NK-92 (cell line): ENCODE measurements around the gene NOL6.
"Not testable (repeated sequence)": the region's sequence is repeated elsewhere in the genome, so short reads cannot be mapped to it uniquely, and the experiment has no call there.

Experiments used
- DNase-seq: peaks from one replicate; lab custom pipeline; 2025; ENCODE audit not compliant: unreplicated experiment; lab: John Stamatoyannopoulos, UW

The NOL6 gene

DNA sequence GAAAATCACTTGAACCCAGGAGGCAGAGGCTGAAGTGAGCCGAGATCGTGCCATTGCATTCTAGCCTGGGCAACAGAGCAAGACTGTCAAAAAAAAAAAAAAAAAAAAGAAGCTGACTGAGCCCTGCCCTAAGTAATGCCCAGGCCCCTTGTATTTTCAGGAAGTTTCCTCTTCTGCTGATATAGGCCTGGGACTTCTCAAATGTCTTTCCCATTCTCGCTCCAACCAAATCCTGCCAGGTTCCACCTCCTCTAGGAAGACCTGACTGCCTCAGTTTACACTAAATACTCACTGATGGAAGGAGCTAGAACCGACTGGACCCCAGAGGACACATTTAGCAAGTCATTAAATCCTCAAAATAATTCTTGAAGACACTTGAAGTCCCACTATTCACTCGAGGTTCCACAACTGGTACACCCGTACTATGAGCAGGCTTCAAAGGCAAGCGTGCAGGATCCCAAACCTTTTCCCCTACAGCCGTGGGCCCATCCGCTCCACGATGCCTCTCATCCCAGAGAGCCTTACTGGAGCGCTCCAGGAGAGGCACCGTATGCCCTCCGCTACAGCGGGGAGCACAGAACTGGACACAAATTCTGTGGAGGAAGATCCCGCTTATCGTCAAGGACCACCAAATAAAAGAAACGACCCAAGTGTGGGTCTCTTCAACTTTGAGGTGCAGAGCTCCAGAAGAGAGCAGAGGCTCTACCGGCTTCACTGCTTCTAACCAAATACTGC lies 676 bp downstream of the NOL6 start:
- no peak for DNase-seq

DNA sequence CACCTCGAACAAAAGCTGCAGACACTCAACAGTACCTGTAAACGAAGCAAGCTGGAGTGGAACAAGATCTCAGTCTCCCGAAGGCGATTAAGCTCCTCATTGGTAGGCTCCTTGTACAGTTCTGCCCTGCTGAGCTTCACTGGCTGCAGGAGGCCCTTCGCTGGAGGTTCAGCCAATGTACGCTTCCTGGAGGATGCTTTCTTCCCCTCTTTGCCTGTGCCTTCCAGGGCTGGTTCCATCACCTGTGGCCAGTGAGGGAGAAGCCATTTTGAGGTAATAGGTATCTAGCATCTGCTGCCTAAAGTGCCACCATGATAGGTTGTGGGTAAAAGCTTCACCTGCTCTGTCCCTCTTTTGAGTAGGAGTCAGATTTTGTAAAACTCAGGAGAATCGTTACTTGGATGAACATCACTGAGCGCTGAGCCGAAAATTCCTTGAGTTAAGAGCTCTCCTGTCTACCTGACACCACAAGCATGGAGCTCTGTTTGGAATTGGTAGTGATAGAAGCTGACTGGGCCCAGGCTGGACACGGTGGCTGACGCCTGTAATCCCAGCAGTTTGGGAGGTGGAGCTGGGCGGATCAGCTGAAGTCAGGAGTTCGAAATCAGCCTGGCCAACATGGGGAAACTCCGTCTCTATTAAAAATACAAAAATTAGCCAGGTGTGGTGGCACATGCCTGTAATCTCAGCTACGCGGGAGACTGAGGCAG lies 1.4 kb downstream of the NOL6 start:
- no peak for DNase-seq

DNA sequence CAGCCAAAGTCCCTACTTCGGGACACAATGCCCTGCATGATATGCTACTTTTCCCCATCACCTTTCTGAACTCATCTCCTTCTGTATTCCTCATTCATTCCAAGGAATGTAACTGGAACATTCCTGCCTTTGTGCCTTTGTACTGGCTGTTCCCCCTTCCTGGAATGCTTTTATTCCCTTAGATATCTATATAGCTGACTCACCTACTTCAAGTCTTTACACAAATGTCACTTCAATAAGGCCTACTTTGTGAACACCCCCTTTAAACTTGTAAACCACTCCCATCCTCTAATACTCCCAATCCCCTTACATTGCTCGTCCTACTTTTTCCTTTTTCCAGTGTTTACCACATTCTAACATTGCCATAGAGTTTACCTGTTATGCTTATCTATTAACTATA lies 2.4 kb downstream of the NOL6 start:
- DNase-seq, result no peak

DNA sequence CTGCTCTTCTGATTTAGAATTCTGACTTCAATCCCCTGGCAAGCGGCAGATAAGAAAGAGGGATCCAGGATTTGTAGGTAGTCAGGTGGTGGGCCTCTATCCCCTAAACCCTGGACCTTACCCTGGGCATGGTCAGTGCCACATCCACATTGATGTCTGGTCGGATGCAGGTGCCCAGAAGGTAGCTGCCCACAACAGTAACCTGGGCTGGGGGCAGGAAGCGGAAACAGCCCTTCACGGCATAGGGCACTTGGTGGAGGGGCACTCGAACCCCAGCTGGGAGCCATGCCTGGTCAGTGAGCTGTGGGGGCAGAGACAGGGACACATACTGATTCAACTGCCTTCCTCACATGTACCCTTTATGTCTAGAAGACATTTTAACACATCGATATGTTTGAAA lies 3.8 kb downstream of the NOL6 start:
- DNase-seq, result no peak

DNA sequence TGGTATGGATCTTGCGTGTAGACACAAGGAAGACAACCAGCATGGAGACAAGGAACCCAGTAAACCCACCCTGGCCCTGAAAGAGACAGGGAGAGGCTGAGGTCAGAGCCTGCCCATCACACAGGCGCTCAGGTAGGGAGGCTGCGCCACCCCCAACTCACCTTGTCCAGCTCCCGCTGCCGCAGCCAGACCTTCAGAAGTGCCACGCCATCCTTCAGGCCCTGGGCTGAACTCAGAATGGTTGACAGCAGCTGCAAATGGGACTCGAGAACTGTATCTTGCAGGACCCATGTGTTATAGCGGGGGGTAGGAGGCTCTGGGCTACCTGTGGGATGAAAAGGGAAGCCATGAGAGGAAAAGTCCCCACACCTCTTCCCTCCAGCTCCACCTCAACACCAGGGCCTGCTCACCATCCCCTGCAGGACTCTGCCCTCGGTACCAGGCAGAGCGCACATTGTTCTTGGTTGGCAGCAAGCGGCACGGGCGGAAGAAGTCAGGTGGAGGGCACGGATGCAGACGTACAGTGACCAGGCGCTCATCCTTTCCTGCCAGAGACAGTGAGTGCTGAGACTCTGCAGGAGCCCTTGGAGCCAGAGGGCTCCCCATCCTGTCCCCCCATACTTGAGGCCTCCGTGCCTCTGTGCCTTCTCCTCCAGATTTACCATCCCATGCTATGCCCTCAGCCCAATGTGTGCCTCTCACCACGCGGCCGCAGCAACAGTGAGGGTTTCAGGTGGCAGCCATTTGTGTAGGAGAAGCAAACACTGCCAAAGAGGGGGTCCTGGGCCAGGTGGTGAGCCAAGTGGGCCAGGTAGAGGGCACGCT lies 4.7 kb downstream of the NOL6 start:
- no peak for DNase-seq

DNA sequence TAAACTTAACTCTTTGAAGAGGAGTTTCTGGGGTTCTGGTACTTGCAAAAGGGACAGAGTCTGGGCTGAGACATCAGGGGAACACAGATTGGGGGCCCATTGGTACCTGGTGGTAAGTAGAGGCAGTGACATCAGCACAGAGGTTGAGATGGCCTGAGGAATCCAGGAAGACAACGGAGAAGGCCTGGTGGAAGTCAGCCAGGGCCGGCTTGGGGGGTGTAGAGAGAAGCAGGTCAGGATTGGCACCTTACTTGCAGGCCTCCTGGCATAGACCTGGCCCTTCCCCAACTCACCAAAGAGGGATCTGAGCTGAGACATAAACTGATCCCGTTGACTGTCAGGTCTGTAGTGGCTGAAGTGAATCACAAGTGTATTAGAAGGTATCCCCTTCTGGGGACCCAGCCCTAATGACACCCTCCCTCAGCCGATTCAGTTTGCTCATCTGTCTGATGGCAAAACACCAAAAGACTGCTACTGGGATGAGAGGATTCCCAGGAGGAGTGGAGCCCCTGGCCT lies 5.5 kb downstream of the NOL6 start:
- DNase-seq, result no peak

DNA sequence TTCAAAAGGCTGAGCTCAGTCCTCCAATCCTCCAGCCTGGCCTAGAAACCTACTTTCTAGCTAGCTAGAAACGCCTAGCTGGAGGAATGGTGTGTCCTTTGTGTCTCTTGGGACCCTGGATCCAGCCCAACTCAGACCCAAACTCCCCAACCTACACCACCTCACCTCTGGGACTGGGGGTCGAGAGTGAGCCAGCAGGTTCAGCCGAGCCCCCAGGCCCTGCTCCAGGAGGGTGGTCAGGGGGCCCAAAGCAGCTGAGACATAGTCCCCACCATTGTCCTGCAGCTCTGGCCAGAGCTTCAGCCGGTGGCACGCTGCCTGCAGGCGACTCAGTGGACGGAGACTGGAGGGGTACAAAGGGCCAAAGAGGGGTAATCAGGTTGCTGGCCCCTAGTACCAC lies 6.2 kb downstream of the NOL6 start:
- DNase-seq, result no peak

DNA sequence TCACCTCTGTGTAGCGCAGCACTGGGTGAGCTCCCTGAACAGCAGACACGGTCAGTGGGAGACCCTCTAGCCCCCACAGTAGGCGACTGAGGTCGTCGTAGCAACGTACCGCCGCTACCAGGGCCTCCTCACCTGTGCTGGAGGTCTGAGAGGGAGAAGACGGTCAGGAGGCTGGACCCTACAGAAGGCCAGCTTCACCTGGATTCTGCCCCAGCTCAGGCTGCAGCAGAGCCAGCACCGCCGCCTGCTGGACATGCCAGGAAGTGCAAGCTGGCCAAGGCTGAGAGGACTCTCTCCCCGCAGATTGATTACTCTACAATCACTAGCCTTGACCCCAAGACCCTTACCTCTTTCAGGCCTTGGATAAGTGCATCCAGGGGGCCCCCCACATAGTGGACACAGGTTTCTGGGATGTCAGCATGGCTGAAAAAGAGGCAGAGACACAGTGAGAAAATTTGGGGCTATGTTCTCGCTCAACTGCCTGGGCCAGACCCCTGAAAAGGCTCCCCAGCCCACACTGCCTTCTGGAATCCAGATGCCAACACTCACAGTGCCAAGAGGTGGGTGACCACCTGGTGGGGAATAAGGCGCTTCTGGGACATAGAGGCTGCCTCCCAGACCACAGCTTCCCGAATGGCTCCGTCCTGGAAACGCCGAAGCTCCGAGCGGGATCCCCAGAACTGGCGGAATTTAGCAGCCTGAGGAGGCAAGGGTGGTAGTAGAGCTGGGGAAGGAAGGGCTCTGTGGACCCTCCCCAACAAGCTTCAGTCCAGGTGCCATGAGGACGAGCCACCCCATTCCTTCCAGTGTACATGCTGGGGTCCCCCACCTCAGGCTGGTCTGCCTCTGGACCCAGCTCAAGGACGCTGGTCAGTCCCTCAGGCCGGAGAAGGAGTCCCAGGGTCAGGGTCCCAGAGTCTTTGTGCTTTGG lies 6.9 kb downstream of the NOL6 start:
- no peak for DNase-seq

DNA sequence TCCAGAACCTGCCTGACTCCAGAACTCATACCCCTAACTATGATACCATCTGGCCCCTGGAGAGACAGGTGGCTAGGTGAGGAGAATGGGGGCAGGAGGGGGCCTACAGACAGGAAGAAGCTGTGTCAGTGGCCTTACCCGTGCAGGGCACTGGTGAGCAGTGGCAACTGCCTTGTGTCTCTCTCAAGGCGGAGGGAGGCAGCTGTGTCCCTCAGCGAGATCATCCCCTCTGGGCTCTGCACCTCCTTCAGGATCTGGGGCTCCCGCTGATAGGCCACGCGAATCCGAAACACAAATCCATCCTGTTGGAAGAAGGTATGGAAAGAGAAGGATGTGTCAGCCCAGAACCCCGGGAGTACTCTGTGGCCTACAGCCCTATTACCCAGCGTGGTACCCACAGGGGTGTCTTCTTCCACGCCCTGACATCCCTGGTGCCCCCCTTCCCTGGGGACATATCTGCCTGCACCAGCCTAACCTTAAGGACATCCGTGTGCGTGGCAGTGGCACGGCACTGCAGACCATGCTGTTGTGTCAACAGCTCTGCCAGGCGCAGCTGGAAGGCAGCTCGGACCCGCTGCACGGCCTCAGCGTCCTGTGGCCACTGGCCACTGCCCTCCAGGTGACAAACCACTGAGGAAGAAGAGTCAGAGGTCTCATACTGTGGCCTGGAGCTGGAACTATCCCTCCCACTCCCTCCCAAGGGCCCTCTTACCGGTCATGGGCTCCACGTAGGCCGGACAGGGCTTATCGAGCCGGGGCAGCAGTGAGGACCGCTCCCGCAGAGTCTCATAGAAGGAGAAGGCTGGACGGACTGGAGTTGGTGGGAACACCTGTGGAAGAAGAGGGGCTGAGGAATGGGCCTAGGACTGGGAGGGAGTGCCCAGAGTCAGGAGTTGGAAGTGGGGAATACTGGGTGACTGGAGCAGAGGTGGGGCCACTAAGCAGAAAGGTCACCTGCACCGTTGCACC lies 7.8 kb downstream of the NOL6 start:
- no peak for DNase-seq

DNA sequence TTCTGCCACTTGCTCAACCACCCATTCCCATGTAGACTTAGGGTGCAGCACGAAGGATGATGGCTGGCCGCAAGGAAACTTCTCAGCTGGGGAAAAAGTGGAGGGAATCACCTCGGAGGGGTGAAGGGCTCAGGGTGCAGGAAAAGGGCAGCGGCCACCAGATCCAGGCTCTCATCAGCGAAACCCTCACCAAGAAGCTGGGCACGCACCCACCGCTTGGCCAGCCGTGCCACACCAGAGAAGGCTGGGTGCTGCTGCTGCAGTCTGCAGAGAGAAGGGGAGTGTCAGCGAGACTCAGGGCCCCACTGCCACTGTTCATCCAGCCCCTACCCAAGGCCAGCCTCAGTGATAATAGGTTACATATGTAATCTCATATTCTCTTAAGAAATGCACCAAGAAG lies 8.6 kb downstream of the NOL6 start:
- DNase-seq, result no peak

DNA sequence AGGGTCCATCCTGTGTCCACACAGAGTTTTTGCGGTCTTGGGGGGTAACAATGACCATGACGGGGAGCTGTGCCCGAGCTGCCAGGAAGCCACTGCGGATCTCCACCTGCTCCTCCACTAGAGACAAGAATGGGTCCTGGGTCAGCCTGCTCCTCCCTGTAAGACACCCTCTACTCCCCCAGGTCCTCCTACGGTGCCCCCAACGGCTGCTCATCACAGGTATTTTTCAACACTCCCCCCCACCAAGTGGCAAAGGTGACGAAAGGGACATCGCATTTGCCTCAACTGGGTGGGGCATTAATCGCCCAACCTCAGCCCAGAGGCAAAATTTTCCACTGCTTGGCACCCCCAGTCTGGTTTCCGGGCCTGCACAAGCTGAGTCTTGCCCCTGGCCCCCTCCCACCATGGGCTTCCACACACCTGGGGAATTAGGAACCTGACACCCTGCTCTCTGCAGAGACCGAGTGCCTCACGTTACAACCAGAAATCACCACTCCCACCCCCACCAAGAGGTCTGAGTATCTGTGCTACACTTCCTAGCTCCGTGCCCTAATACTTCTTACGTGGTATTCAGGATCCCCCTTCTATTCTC lies 9.6 kb downstream of the NOL6 start:
- no peak for DNase-seq

DNA sequence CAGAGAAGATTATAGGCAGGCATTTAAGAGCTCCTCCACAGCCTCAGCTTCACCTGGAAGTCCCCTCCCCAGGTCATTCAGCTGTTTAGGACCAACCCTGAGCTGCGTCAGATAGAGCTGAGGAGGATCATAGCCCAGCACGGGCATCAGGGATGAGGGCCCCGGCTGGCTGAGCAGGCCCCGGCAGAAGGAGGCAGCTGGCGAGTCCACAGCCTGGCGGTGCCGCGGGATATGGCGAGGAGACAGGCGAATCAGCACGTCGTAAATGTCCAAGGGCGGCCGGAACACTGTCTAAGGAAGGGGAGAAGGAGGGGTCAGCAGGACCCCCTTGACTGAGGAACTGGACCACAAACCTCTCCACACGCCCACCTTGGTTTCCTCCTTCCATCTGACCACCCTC lies 10.6 kb downstream of the NOL6 start:
- DNase-seq, result no peak

DNA sequence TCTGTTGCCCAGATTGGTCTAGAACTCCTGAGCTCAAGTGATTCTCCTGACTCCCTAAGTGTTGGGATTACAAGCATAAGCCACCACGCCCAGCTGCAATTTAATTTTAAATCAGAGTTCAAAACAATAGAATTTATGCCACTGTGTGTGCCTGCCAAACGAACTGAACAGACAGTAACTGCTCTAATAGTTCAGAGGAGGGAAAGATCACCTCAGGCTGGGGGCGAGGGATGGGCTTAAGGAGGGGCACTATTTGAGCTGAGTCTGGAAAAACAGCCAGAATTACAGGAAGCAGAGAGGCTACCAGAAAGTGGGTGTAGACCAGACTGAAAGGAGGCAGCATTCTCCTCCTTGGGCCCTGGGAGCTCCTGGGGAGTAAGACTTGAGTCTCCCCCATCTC lies 12.2 kb downstream of the NOL6 start:
- DNase-seq, result no peak

DNA sequence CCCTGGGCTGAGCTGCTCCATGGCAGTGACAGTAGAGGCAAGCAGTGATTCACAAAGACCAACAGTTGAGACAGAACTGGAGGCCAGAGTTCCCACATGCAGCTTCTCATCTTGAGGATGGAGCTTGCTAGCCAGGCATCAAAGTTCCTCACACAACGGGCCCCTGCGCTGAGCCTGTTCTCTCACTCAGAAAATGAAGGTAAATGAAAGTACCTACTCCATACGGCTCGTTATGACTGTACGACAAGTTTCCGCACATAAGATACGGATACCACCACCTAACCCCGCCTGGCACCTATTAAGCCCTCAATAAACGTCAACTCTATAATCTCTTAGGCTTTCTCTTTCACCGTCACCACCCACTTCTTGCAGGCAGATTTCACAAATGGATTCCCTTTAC lies 12.9 kb downstream of the NOL6 start:
- DNase-seq, result no peak

DNA sequence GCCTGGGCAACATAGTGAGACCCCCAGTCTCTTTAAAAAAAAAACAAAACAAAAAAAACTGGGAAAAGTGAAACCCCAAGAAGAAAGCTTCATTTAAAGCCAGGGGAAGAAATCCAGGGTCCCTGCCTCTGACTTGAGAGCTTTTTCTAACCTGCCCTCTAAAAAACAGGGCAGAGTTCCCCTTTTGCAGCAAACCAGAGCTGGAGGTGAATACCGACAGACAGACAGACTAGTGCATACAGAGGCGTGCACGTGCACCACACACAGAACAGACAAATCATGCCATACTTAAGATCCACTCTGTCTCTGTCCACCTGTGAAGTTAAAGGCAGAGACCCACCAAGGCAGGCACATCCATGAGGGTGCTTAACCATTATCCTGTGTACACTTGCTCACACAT lies 14.6 kb downstream of the NOL6 start:
- DNase-seq, result no peak

DNA sequence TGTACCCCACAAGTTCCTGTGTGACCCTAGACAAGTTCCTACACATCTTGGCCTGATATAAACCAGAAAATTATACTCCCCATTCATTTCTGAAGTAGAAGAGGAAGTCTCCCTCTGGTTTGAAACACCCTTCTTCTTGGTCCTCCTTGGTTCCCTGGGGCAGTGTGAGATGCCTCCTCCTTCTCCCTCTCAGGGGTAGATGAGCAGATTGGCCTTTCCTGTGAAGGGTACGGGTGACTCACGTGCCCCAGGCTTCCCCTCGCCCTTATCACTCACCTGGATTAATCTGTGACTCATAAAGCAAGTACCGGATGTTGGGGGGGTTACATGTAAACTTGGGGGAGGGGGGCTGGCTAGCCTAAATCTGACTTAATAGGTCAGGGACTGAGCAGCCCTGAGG lies 15.3 kb downstream of the NOL6 start:
- no peak for DNase-seq

DNA sequence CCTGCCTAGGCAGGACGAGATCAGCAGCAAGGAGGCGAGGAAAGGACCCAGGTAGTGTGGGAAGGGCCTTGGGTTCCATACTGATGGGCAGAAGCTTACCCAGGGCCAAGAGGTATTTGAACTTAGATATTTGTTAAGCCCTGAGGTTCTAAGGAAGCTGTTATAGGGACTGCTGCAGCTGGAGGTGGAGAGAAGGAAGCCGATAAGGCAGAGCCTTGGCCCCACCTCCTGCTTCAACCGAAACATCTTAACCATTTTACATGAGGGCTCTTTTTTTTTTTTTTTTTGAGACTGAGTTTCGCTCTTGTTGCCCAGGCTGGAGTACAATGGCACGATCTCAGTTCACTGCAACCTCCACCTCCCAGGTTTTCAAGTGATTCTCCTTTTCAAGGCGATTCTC lies 17.8 kb downstream of the NOL6 start:
- no peak for DNase-seq

DNA sequence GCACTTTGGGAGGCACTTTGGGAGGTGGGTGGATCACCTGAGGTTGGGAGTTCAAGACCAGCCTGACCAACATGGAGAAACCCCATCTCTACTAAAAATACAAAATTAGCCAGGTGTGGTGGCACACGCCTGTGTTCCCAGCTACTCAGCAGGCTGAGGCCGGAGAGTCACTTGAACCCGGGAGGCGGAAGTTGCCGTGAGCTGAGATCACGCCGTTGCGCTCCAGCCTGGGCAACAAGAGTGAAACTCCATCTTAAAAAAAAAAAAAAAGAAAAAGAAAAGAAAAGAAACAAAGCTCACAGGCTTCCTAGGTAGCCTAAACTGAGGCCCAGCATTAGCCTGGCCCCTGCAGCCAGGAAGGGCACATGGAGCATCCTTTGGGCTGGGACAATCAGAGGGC lies 18.3 kb downstream of the NOL6 start:
- DNase-seq, result not testable (repeated sequence)

DNA sequence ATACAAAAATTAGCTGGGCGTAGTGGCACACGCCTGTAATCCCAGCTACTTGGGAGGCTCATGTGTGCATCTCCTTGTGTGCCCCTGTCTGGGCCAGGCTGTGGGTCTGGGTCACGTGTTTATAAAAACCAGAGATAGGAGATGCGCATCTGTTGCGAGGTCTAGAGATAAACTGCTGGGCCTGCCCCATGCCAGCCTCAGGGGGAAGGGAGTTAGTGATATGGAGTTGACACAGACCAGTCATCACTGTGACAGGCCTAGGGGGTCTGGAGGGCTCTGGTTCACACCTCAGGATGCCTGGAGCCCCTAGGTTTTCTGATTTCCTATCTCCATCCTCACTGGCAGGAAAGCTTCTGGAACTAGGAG lies 19.1 kb downstream of the NOL6 start:
- not testable (repeated sequence) for DNase-seq
